ENCODE data around the gene HMGXB3. TPM values are rescaled to one million over a fixed set of nuclear protein-coding genes. Genes with fewer than 3 reads are reported as not detected.

Gene HMGXB3
- total RNA-seq, 1 experiment from 2014 or later = 56.2 TPM

GRCh38 chr5:150016537-150016936, 16.0 kb downstream of the HMGXB3 start:
- DNase-seq (ENCODE audit: low read depth, low spot score) (no peak), ATAC-seq (no peak)
- ChIA-PET POLR2A (interaction anchor here (1.0 kb wide), 1 partner anchor 11 kb away, joined by 17 read pairs; no protein-coding TSS in a partner anchor), CTCF (no interaction called here)
- intact Hi-C loops (cut with micrococcal nuclease; ENCODE audit: unreplicated experiment) = no loop called here
- Histone ChIP-seq H3K4me1 (ENCODE audit: control insufficient read depth, insufficient read depth, low read length) (peaks cover 7% of the 10 kb centered on the region), H3K27ac (ENCODE audit: low read length) (no peak overlapping the region), H3K27me3 (ENCODE audit: control insufficient read depth, insufficient read depth, low read length) (no peaks in the 10 kb centered on the region), H3K4me3 (ENCODE audit: low read depth in 2 of 2, low read length in 2 of 2) (no peak overlapping the region), H3K36me3 (ENCODE audit: control insufficient read depth, insufficient read depth, low read length) (peaks cover 68% of the 10 kb centered on the region), H3K9me3 (ENCODE audit: control insufficient read depth, insufficient read depth, low read depth, low read length) (peaks cover 20% of the 10 kb centered on the region)
- in situ Hi-C loops (cut with HindIII; ENCODE audit: low pct_unique_long_range_greater_than_20kb, low sequenced_read_pairs) = no loop called here
- no TSS peak for BruUV-seq (replicated peaks)
- TF ChIP-seq CTCF (IDR thresholded peaks at IDR 0.05) (no peak), REST (IDR thresholded peaks at IDR 0.05; ENCODE audit: insufficient read depth in 1 of 2, low read depth in 2 of 2, low read length in 1 of 2) (no peak), TCF7L2 (IDR thresholded peaks at IDR 0.05; ENCODE audit: low read depth, low read length) (no peak), SIN3A (IDR thresholded peaks at IDR 0.05; ENCODE audit: borderline replicate concordance, insufficient read depth, low read depth, low read length) (no peak), POLR2AphosphoS5 (IDR thresholded peaks at IDR 0.05; ENCODE audit: low read depth, low read length) (no peak)

GRCh38 chr5:150017226-150018005, 16.9 kb downstream of the HMGXB3 start:
- intact Hi-C loops (cut with micrococcal nuclease; ENCODE audit: unreplicated experiment) = no loop called here
- in situ Hi-C loops (cut with HindIII; ENCODE audit: low pct_unique_long_range_greater_than_20kb, low sequenced_read_pairs) = no loop called here
- ChIA-PET CTCF (no interaction called here), POLR2A (interaction anchor here (0.6 kb wide), 1 partner anchor 81 kb away, joined by 5 read pairs; no protein-coding TSS in a partner anchor)
- no TSS peak for BruUV-seq (replicated peaks)
- peaks cover 15% of the 10 kb centered on the region for H3K4me1 ChIP-seq (ENCODE audit: control insufficient read depth, insufficient read depth, low read length)
- no peak overlapping the region for H3K27ac ChIP-seq (ENCODE audit: low read length)
- no peaks in the 10 kb centered on the region for H3K27me3 ChIP-seq (ENCODE audit: control insufficient read depth, insufficient read depth, low read length)
- no peak overlapping the region for H3K4me3 ChIP-seq (ENCODE audit: low read depth in 2 of 2, low read length in 2 of 2)
- ATAC-seq (peak; percentile 57), DNase-seq (ENCODE audit: low read depth, low spot score) (peak; percentile 36)
- TF ChIP-seq CTCF (IDR thresholded peaks at IDR 0.05) (no peak), TCF7L2 (IDR thresholded peaks at IDR 0.05; ENCODE audit: low read depth, low read length) (no peak), POLR2AphosphoS5 (IDR thresholded peaks at IDR 0.05; ENCODE audit: low read depth, low read length) (no peak), SIN3A (IDR thresholded peaks at IDR 0.05; ENCODE audit: borderline replicate concordance, insufficient read depth, low read depth, low read length) (no peak), REST (IDR thresholded peaks at IDR 0.05; ENCODE audit: insufficient read depth in 1 of 2, low read depth in 2 of 2, low read length in 1 of 2) (no peak)
- H3K36me3 ChIP-seq (ENCODE audit: control insufficient read depth, insufficient read depth, low read length) = peaks cover 69% of the 10 kb centered on the region
- H3K9me3 ChIP-seq (ENCODE audit: control insufficient read depth, insufficient read depth, low read depth, low read length) = peaks cover 20% of the 10 kb centered on the region
